Effector memory CD4-positive, alpha-beta T cell (primary cell): ENCODE results near the gene TIMM50.
A peak's percentile ranks its signal among the peaks of the same experiment; 100 is the strongest.

Source experiments
- DNase-seq, 3 donors: peaks; one replicate each; pipeline ENCODE4 v3.0.0-alpha.2; 2020
- H3K27ac ChIP-seq: 2 replicates; pipeline ENCODE4 v1.7.0; 2013; ENCODE audit warnings: mild to moderate bottlenecking, low read length, moderate library complexity; ENCODE audit not compliant: insufficient read depth, poor library complexity, severe bottlenecking
- H3K27me3 ChIP-seq: replicated peaks from 2 replicates; pipeline ENCODE4 v1.7.0; 2013; ENCODE audit warnings: mild to moderate bottlenecking, low read length; ENCODE audit not compliant: insufficient read depth, control insufficient read depth, poor library complexity, severe bottlenecking
- H3K36me3 ChIP-seq: 2 replicates; pipeline ENCODE4 v1.7.0; 2013; ENCODE audit warnings: mild to moderate bottlenecking, low read length, moderate library complexity; ENCODE audit not compliant: control insufficient read depth, insufficient read depth
- H3K4me1 ChIP-seq: 2 replicates; pipeline ENCODE4 v1.7.0; 2013; ENCODE audit warnings: low read length, mild to moderate bottlenecking; ENCODE audit not compliant: control insufficient read depth, insufficient read depth, poor library complexity, severe bottlenecking
- H3K4me3 ChIP-seq: 2 replicates; pipeline ENCODE4 v1.7.0; 2013; ENCODE audit warnings: low read length, low read depth, mild to moderate bottlenecking; ENCODE audit not compliant: insufficient read depth, poor library complexity, severe bottlenecking
- H3K9me3 ChIP-seq: 2 replicates; pipeline ENCODE4 v1.7.0; 2013; ENCODE audit warnings: mild to moderate bottlenecking, low read length, moderate library complexity; ENCODE audit not compliant: control insufficient read depth

Gene TIMM50

DNA sequence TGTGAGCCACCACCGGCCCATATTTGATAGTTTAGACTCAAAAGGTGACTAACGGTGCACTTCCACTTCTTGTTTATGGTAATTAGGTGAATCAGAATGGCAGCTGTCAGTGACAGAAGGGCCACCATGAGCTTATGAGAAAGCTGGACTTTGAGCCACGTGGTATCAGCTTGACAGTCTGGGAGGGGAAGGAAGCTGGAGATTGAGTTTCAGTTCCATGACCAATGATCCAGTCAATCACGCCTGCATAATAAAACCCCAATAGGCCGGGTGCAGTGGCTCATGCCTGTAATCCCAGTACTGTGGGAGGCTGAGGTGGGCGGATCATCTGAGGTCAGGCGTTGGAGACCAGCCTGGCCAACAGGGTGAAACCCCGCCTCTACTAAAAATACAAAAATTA lies 43.9 kb downstream of the TIMM50 start:
- Histone ChIP-seq H3K9me3 (no peaks in the 10 kb centered on the region), H3K36me3 (no peaks in the 10 kb centered on the region), H3K27ac (no peak overlapping the region), H3K4me3 (no peak overlapping the region), H3K4me1 (no peaks in the 10 kb centered on the region), H3K27me3 (no peaks in the 10 kb centered on the region)
- no peak for DNase-seq

DNA sequence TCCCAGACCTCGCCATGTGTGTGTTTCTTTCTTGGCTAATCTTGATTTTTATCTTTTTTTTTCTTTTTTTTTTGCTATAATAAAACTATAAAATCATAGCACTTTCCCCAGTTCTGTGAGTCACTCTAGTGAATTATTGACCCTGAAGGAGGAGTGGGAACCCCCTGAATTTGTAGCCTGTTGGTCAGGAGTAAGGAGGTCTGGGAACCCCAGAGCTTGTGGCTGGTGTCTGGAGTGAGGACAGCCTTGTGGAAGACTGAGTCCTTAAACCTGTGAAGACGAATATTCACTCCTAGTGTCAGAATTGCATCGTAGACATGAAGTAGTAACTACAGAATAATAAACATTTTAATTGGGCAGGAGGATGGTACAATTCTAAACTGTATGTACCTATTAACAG lies 44.6 kb downstream of the TIMM50 start:
- no peaks in the 10 kb centered on the region for H3K9me3 ChIP-seq
- H3K27me3 ChIP-seq, result no peaks in the 10 kb centered on the region
- DNase-seq, result no peak
- H3K36me3 ChIP-seq, result no peaks in the 10 kb centered on the region
- H3K27ac ChIP-seq, result no peak overlapping the region
- no peak overlapping the region for H3K4me3 ChIP-seq
- H3K4me1 ChIP-seq, result no peaks in the 10 kb centered on the region

DNA sequence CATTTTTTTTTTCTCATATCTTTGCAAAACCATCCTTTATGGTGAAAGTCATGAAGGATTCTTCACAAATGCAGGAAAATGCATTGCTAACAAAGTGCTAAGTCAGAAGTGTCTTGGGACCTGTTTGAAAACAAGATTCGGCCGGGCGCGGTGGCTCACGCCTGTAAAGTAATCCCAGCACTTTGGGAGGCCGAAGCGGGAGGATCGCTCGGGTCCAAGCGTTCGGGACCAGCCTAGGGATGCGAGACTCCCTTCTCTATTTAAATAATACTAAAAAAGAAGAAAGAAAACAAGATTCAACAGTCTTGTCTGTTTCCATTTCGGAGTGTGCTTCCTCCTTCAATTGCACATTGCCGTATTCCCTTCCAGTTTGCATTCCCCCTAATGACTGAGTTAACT lies 51.2 kb downstream of the TIMM50 start:
- H3K27ac ChIP-seq, result peak overlapping the region; percentile 75
- H3K4me1 ChIP-seq, result peaks cover 4% of the 10 kb centered on the region
- H3K27me3 ChIP-seq, result no peaks in the 10 kb centered on the region
- no peaks in the 10 kb centered on the region for H3K9me3 ChIP-seq
- peak overlapping the region; percentile 84 for H3K4me3 ChIP-seq
- DNase-seq, result no peak
- H3K36me3 ChIP-seq, result no peaks in the 10 kb centered on the region

DNA sequence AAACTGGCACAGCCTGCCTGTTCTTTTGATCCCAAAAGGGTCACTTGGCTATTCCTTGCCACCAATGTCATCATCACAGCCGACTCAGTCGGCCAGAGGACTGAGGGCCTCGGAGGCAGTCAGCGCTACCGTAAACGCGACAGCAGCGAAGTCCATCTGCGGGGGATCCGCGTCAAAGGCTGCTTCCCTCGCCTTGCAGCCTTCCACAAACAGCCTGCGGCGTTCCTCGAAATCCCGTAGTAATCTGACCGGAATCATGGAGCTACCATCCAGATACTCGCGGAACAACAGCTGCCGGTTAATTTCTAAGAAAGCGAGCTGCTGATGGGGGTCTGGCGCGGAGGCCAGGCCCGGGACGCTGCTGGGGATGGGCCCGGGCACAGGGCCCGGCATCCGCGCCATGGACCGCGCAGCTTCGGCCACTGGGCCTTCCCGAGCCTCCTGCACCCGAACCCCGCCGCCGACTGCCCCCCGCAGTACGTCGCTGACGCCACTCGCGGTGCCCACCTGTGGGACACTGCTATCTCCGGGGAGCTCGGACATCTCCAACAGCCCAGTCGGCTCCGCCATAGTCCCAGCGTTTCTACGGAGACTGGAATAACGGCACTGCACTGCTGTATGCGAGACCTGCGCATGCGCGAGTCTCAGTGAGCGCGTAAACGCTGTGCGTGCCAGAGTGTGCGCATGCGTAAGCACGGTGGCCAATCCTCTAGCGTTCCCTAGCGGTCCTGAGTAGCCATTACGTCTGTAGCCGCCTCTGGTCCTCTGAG lies 51.8 kb downstream of the TIMM50 start, which contains the start of gene EID2B:
EID2B (minus strand) TSS at position 620 of the 770 bp plus-strand sequence; CDS start at position 570, 50 bp downstream.
- Histone ChIP-seq H3K27me3 (no peaks in the 10 kb centered on the region), H3K4me1 (peaks cover 4% of the 10 kb centered on the region), H3K9me3 (no peaks in the 10 kb centered on the region), H3K4me3 (peak within 1 kb of the TSS; percentile 84), H3K27ac (peak within 1 kb of the TSS; percentile 75), H3K36me3 (no peaks in the 10 kb centered on the region)
- peak; percentile 85 to 95 (median 94) for DNase-seq

DNA sequence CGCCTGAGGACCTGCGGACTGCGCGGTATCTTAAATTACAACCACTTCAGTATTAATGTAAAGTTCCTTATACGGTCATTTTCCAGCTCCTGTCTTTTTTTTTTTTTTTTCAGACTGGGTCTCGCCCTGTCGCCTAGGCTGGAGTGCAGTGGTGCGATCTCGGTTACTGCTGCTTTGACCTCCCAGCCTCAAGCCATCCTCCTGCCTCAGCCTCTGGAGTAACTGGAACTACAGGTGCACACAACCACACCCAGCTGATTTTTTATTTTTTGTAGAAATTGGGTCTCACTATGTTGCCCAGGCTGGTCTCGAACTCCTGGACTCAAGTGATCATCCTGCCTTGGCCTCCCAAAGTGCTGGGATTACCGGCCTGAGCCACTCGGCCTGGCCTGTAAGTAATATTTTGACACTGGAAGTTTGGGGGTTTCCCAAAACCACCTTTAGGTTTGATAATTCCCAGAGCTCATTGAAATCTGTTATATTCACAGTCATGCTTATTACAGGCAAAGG lies 52.4 kb downstream of the TIMM50 start:
- H3K4me1 ChIP-seq, result peaks cover 4% of the 10 kb centered on the region
- no peaks in the 10 kb centered on the region for H3K9me3 ChIP-seq
- no peak overlapping the region for H3K27ac ChIP-seq
- H3K27me3 ChIP-seq, result no peaks in the 10 kb centered on the region
- no peak for DNase-seq
- H3K4me3 ChIP-seq, result peak overlapping the region; percentile 84
- H3K36me3 ChIP-seq, result no peaks in the 10 kb centered on the region

DNA sequence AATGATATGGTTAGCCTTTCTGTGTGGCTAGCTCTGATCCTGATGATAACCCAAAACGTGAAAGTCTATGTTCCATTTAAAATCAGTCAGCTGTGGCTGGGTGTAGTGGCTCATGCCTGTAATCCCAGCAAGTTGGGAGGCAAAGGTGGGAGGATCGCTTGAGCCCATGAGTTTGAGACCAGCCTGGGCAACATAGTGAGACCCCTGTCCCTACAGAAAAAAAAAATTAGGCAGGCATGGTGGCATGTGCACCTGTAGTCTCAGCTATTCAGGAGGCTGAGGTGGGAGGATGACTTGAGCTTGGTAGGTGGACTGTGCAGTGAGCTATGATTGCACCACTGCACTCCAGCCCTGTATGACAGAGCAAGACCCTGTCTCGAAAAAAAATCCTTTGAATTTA lies 53.2 kb downstream of the TIMM50 start:
- no peak for DNase-seq
- H3K4me3 ChIP-seq, result no peak overlapping the region
- H3K9me3 ChIP-seq, result no peaks in the 10 kb centered on the region
- H3K27ac ChIP-seq, result no peak overlapping the region
- peaks cover 9% of the 10 kb centered on the region for H3K4me1 ChIP-seq
- H3K36me3 ChIP-seq, result no peaks in the 10 kb centered on the region
- H3K27me3 ChIP-seq, result no peaks in the 10 kb centered on the region

DNA sequence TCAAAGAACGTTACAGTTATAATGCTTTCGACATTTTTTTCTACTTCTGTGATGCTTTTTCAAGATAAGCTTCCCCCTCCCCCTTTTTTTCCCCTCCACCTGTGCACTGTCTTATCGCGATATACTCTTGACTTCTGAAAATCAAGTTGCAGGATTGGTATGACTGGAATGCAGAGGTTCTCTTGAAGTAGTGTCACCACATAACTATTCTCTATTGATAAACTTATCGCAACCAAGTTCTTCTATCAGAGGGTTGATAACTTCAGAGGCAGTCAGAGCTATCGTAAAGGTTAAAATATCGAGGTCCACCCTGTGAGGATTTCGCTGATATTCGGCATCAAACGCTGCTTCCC lies 58.5 kb downstream of the TIMM50 start:
- Histone ChIP-seq H3K9me3 (no peaks in the 10 kb centered on the region), H3K36me3 (no peaks in the 10 kb centered on the region), H3K27me3 (no peaks in the 10 kb centered on the region), H3K27ac (peak overlapping the region; percentile 99), H3K4me3 (peak overlapping the region; percentile 97), H3K4me1 (peaks cover 10% of the 10 kb centered on the region)
- no peak for DNase-seq

DNA sequence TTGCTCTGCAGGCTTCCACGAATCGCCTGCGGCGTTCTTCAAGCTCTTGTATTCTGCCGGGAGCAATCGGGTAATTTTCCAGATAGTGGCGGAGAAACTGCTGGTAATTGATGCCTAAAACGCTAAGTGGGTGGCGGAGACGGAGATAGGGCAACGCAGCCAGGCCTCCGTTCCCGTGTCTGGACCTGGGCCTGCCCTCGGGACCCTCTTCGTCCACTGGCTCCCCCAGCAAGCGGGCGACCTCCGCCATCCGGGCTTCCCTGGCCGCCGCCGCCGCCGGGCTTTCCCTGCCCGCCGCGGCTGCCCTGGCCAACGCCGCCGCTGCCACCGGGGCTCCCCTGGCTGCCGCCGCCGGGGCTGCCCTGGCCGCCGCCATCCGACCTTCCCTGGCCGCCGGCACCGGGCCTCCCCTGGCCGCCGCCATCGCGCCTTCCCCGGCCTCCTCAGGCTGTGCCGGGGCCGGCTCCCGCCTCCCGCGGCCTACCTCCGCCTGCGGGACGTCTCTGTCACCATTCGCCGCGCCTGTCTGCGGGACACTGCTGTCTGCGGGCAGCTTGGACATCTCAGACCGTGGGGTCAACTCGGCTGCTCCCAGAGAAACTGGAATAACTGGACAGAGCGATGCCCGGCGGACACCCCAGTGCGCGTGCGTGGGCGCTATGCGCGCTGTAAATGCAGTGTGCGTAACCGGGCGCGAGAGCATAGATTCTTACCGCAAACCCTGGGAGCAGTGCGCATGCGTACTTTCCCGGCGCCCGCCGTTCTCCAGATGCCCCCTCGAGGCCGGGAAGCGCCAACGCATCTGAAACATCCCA lies 59.1 kb downstream of the TIMM50 start, which contains the start of gene EID2:
EID2 (minus strand) TSS at position 644 of the 815 bp plus-strand sequence; CDS start at position 562, 82 bp downstream.
- no peaks in the 10 kb centered on the region for H3K9me3 ChIP-seq
- H3K4me3 ChIP-seq, result peak within 1 kb of the TSS; percentile 97
- peak; percentile 82 to 93 (median 92) for DNase-seq
- no peaks in the 10 kb centered on the region for H3K27me3 ChIP-seq
- peak within 1 kb of the TSS; percentile 99 for H3K27ac ChIP-seq
- no peaks in the 10 kb centered on the region for H3K36me3 ChIP-seq
- peaks cover 14% of the 10 kb centered on the region for H3K4me1 ChIP-seq

DNA sequence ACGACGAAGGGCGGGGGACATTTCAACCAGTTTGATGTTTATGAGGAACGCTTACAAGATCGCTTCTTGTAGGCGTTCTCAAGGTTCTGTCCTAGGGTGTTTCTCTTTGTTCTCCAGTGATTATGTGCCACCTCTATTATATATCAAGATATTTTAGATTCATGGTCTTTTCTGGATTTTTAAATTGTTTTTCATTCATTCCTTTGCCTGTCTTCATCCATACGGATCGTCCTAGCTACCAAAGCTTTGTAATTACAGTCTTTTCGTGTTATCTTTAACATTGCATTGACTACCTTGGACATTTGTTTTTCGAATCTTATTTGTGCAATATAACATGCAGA lies 59.7 kb downstream of the TIMM50 start:
- no peak overlapping the region for H3K27ac ChIP-seq
- H3K9me3 ChIP-seq, result no peaks in the 10 kb centered on the region
- H3K4me3 ChIP-seq, result peak overlapping the region; percentile 97
- DNase-seq, result no peak
- H3K4me1 ChIP-seq, result peaks cover 18% of the 10 kb centered on the region
- no peaks in the 10 kb centered on the region for H3K27me3 ChIP-seq
- H3K36me3 ChIP-seq, result no peaks in the 10 kb centered on the region
